Medulla oblongata (tissue), 1 donor: Measurements from ENCODE around the gene CHAD.
"Not testable (repeated sequence)": the region's sequence is repeated elsewhere in the genome, so short reads cannot be mapped to it uniquely, and the experiment has no call there.

Experiments used
- DNase-seq: peaks from one replicate; pipeline ENCODE4 v3.0.0-alpha.2; 2015; ENCODE audit errors: extremely low spot score

The CHAD gene

DNA sequence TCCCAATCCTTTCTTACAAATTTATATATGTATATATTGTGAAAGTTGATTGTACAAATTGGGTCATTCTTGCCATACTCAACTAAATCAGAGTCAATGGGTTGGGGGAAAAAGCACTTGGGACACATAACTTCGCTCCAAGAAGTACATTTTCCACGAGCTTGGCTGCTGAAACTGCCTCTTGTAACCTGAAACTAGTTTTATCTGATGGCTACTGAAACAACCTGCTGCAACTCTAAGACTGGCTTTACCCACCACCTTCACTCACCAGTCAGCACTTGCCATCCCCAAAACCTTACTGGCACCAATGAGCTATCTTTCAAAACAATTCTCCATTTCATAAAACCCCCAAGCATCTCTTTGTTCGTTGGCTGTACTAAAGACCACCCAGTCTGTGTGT is 25.1 kb upstream of the CHAD start:
- no peak for DNase-seq

DNA sequence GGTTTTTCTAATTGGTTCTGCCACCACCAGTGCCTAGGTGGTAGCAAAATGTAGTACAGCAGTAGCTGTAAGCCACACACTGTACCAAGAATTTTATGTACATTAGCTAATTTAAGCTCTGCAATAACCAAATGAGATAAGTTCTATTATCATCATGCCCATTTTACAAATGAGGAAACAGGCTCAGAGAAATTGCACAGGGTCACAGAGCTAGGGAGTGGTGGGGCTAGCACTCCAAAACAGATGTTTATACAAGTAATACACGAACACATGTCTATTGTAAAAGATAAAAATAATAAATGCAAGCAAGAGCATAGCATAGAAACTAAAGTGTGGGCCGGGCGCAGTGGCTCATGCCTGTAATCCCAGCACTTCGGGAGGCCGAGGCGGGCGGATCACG is 23.5 kb upstream of the CHAD start:
- DNase-seq: no peak

DNA sequence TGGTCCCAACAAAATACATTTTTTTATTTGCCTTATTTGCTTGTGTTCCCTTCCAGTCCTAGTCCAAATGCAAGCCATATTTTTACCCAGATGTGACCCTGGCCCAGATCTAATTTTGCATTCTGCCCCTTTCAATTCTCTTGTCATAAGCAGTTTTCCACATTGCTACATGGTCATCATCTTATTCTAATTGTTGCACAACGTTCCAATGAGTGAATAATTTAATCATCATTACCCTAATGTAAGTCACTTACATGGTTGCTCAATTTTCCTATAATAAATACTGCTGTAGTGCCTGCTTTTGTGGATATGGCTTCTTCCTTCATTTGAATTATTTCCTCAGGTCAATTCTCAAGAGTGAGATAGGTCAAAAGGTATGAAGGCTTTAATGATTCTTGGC is 22.8 kb upstream of the CHAD start:
- DNase-seq: no peak

DNA sequence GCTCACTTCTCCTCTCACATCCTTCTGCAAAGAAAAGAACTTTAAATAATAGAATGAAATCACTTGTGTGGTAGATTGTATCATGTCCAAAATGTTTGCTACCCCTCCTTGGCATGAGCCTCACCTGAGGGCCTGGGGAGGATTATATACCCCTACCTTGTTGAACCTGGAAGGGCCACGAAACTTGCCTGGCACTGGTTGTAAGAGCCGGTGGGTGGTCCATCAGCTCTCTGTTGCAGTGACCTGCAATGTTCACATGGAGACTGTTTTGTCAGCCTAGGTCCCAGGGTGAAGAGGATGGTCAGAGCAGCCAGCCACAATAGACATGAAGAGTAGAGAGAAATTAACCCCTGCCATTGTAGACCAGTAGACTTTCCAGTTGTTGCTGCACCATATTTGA is 20.2 kb upstream of the CHAD start:
- no peak for DNase-seq

DNA sequence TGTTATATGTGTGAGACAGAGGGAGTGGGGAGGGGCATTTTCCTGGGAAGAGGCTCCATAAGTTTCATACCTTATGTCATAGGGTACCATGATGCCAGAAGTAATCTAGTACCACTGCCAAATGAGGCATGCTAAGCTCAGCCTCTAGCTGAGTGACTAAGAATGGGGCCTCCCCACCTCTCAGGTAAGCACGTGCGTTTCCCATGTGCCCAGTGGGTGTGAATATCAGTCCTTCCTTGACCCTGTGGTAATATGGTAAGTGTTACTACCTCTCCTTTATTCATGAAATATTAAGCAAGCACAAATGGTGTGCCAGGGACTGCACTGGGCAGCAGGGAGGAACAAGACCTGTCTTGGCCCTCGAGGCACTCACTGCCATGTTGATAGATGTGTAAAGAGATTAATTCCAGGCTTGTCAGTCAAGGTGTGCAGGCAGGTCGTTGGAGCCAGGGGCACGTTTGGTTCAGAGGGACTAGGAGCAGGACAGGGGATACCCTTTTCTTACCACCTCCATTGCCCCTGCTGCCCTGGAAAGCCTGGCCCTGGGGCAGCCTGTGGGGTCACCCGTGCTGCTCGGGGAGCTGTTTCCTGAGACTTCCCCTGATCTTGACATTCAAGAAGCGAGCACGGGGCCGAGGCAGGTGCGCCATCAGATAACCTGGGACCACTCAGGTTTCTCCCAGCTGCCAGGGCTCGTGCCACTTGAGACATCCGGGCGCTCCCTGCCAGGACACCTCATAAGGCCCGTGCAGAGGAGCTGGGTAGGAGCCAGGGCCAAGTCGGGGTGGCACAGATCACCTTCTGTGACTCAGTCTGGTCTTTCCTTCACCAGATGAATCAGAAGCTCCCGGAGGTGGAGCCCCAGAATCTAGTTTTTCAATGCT is 18.8 kb upstream of the CHAD start:
- DNase-seq: no peak

DNA sequence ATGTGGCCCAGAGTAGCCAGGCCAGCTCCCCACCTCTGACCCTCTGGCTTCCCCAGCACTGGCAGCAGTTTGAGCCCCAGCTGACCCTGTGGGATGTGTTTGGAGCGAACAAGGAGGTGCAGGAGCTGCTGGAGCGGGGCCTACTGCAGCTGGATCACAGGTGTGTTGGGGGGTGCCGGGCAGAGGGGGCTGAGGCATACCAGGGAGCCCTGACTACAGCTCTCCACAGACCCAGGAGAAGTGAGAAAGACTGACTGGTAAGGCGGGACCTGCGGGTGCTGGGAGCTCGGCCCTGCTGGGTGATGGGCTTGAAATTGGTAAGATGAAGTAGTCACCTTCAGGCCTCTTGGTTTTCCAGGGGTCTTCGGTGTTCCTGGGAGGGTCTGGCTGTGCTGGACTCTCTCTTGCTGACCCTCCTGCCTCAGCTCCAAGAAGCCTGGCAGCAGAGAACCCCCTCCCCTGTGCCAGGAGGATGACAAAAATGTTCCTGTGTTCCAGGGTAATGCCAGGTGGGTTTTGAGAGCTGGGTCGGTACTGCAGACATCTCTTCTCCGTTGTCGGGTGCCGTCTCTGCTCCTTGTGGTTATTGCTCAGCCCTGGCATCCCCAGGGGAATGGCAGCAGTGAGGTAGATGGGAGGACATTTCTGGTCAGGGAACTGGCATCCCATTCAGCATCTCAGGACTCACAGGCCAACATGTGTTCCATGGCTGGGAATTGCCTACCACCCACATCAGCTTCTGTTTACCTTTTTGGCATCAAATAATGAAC is 15.9 kb upstream of the CHAD start:
- DNase-seq: no peak

DNA sequence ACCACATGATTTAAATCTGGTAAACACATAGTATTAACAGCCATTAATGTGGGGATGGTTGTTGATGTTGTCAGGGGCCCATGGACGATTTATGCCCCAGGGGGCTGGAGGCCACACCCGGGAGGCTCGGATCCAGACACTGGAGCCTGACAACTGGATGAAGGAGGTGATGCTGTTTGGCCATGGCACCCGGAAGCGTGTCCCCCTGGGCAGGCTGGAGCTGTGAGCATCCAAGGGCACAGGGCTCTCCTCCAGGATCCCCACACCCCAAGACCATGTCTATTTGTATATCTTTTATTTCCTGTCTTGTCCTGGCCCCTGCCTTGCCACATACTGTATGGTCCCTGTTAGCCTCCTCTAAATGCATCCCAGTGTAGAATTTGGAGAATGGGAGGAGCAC is 14.6 kb upstream of the CHAD start:
- DNase-seq: no peak

DNA sequence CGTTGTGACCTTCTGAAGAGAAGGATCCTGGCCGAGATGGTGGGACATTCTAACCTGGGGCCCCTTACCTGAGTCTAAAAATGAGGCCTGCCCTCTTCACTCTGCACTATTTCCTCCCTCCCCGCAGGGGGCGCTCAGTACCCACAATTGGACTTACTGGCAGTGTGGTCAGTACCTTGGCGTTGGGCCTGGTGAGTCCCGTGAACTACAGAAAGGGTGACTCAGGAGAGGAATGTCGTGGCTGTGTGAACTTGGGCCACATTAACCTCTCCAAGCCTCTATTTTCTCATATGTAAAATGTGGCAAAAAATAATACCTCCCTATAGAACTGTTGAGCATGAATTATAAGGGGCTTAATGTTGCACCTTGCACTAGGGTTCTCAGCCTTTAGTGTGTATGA is 13.8 kb upstream of the CHAD start:
- DNase-seq: peak; percentile 98

DNA sequence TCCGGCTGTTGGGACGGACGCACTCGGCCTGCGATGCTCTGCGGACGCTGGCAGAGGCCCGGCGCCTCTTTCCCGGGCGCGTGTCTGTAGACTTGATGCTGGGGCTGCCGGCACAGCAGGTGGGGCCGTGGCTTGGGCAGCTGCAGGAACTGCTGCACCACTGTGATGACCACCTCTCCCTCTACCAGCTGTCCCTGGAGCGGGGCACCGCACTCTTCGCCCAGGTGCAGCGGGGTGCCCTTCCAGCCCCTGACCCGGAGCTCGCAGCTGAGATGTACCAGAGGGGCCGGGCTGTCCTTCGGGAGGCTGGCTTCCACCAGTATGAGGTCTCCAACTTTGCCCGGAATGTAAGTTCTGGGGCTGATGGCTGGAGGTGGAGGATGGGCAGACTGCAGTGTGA is 13.4 kb upstream of the CHAD start:
- DNase-seq: no peak

DNA sequence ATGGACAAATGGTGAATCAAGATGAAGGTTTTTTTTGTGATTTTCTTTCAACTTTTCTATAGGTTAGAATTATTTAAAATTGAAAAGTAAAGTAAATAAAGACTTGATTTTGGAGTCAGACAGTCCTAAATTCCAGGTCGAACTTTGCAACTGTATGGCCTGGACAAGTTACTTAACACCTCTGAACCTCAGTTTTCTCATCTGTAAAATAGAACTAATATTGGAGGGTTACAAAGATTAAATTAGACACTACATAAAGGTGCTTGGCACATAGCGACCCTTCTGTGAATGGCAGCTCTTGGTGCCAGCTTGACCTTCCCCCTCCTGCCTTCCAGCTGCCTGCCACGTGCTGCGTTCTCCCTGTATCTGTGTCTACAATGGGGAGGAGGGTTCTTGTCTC is 13.0 kb upstream of the CHAD start:
- no peak for DNase-seq

DNA sequence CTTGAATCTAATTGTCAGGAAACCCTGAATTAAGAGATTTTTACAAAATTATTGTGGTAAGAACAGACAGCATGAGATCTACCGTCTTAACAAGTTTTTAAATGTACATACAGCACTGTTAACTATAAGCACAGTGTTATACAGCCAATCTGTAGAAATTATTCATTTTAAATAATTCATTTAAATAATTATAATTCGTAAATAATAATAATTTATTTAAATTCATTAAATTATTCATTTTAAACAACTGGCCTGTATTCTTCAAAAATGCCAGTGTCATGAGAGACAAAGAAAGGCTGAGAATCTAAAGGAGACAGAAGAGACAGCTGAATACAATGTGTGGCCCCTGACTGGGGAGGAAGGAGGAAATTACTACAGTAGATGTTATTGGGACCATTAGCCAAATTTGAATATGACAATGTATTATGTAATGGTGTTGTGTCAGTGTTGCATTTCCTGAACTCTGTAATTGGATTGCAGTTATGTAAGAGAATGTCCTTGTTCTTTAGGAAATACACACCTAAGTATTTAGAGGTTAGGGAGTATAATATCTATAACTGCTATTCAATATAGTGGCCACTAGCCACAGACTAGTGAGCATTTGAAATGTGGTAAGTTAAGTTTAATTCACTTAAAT is 12.3 kb upstream of the CHAD start:
- no peak for DNase-seq

DNA sequence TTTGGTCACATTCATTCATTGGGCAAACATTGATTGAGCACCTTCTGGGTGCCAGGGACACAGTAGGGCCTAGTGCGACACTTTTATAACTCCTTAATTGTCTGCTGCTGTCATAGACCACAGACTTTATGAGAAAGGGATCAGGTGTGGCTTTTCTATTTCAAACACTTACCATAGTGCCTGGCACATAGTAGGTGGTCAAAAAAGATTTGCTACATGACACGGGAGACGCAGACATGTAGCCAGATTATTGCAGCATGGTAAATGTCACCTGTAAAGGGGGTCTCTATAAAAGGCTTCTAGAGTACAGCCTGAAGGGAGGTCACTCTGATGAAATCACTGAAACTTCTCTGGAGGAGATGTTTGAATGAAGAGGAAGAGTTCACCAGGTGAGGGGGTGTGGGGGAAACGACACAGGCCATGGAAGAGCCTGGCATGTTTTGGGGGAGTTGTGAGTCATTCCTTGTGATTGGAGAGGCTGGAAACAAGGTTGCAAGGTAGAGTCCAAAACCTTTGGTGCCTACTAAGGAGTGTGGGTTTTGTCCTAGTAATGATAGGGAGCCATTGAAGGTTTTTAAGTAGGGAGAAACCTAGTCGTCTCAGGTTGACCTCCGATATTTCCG is 11.6 kb upstream of the CHAD start:
- no peak for DNase-seq

DNA sequence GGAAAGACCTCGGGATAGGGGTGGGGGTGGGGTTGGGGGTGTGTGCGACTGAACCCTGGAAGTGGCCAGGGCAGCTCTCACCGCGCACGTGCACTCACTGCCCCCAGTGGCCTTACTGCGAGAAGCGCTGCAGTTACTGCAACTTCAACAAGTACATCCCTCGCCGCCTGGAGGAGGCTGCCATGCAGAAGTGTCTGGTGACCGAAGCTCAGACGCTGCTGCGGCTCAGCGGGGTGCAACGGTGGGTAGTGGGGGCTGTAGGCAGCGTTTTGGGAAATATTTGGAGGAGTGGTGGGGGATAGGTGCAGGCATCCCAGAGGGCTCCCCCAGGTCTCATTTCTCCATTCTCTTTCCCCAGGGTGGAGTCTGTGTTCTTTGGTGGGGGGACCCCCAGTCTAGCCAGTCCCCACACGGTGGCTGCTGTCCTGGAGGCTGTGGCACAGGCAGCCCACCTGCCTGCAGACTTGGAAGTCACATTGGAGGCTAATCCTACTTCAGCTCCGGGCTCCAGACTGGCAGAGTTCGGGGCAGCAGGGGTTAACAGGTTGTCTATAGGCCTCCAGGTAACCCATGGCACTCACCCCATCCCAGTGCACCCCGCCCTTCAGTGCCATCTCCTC is 11.0 kb upstream of the CHAD start:
- DNase-seq: peak; percentile 60

DNA sequence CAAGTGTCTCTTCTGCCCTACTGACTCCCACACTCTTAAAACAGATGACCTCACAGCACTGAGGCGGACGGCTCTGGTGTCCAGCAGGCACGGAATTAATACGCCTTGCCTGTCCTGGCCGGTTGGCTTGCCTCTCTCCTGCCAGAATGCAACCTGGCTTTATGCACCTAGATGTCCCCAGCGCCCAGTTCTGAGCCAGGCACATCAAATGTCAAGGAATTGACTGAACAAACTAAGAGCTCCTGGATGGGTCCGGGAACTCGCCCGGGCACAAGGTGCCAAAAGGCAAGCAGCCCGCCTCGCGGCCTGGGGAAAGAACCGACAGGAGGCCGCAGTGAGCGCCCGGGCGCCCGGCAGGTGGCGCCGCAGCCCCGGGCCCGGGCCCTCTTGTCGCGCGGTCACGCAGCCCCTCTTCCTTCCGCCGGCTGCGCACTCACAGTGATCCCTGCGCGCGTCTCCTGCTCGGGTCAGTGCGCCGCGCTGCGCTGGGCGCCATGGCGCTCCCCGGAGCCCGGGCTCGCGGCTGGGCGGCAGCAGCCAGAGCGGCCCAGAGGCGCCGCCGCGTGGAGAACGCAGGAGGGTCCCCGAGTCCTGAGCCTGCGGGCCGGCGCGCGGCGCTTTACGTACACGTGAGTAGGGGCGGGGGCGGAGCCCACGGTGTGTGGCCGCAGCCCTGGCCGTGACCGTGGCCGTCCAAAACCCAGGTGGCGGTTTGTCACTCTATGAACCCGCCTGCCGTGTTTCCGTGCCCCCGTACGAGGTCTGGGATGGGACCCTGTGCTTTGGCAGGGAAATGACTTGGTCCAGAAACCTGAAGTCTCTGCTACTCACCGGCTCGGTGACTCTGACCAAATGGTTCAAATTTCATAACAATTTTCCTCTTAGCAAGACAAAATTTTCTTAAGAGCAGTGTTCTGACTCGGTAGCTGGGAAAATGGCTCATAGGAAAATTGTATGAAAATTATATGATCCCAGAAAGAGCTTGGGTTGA is 10.0 kb upstream of the CHAD start, which contains the start of gene RSAD1:
TSS of gene RSAD1 (plus strand) at position 470 of the 991 bp plus-strand sequence. CDS start at position 495, 25 bp downstream.
- peak; percentile 85 for DNase-seq

DNA sequence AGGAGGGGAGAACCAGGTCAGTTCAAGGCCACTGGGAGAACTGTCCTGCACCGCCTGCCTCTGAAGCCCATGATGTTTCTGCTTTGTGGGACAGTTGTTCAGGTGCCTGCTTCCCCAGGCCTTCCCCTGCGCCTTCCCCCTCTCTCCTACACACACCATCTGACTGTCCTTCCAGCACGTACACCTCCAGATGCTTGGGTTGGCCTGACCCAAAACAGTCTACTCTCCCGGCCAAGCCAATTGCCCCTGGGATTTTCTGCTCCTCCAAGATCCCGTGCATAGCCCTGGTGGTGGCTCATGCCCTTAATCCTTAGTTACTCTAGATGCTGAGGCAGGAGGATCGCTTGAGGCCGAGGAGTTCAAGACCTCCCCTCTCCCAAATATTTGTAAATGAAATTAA is 9.3 kb upstream of the CHAD start:
- no peak for DNase-seq

DNA sequence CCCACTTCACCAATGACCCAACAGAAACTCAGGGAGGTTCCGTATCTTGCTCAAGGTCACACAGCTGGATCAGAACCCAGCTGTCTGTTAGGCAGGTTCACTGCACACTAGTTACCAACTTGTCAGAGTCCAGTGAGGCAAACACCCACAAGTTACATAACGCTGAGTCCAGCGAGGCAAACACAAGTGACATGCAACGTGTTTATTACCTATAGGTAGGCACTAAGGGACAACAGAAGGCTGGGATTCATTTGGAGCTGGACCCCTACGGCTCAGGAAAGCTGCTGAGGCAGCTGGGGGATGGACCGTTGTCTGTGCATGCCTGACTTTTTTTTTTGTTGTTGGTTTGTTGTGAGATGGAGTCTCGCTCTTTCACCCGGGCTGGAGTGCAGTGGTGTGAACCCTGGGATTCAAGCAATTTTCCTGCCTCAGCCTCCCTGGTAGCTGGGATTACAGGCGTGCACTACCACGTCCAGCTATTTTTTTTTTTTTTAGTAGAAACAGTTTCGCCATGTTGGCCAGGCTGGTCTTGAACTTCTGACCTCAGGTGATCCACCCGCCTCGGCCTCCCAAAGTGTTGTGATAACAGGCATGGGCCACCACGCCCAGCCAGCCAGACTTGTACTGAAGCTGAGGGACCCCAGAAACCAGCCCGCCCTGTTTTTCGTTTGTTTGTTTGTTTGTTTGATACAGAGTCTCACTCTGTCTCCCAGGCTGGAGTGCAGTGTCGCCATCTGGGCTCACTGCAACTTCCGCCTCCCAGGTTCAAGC is 8.1 kb upstream of the CHAD start:
- DNase-seq: no peak

DNA sequence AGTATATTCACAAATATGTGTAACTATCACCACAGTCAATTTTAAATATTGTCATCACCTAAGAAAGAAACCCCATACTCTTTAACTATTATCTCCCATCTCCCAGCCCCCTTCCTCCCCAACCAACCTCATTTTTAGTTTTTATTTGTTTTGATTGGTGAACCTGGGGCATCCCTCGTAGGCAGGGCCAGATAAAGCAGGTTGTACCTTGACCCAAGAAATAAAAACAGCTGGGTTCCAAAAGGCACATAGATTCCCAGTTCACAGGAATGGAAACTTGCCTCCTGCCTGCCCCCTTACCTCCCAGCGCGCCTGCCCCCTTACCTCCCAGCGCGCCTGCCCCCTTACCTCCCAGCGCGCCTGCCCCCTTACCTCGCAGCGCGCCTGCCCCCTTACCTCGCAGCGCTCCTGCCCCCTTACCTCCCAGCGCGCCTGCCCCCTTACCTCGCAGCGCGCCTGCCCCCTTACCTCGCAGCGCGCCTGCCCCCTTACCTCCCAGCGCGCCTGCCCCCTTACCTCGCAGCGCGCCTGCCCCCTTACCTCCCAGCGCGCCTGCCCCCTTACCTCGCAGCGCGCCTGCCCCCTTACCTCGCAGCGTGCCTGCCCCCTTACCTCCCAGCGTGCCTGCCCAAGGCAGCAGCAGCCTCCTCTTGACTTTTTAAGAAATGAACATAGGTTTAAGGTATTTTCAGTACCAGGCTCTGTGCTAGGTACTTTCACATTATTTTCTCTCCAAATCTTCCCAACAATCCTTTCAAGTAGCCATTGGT is 7.3 kb upstream of the CHAD start:
- not testable (repeated sequence) for DNase-seq

DNA sequence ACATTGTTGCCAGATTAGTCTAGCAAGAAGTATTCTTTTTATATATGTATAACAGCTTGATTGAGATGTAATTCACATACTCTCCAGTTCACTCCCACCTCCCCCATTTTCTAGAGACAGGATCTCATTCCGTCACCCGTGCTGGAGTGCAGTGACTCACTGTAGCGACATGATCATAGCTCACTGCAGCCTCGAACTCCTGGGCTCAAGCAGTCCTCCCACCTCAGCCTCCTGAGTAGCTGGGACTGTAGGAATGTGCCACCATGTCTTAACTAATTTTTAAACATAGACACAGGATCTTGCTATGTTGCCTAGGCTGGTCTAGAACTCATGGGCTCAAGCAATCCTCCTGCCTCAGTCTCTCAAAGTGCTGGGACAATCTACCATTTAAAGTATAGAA is 6.7 kb upstream of the CHAD start:
- no peak for DNase-seq

DNA sequence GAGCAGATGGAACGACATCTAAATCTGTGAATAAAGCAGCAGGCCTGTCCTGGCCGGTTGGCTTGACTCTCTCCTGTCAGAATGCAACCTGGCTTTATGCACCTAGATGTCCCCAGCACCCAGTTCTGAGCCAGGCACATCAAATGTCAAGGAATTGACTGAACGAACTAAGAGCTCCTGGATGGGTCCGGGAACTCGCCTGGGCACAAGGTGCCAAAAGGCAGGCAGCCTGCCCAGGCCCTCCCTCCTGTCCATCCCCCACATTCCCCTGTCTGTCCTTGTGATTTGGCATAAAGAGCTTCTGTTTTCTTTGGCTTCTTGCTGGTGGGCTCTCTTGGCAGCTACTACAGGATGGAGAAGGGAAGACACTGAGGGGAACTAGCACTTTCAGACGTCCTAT is 5.8 kb upstream of the CHAD start:
- DNase-seq: no peak
